ENCODE measurements around the gene BTNL9.

GRCh38 chr5:181070523-181070922 lies 30.5 kb downstream of the BTNL9 start:
- TF ChIP-seq CTCF (conservative IDR thresholded peaks at IDR 0.05 in 1 of 2, IDR thresholded peaks at IDR 0.05 in 1 of 2; ENCODE audit: extremely low read depth in 1 of 2, insufficient read depth in 1 of 2, low read depth in 1 of 2, low read length in 2 of 2) (no peak), EZH2 (IDR thresholded peaks at IDR 0.05; ENCODE audit: borderline replicate concordance, low read length) (no peak)
